ENCODE data around the gene GDPD4.

GDPD4 gene

GRCh38 chr11:77283101-77283500 is 18.4 kb downstream of the GDPD4 start:
- Histone ChIP-seq H3K4me1 (ENCODE audit: insufficient read depth, low read length) (no peaks in the 10 kb centered on the region), H3K9me3 (ENCODE audit: control insufficient read depth, insufficient read depth, low read length) (no peaks in the 10 kb centered on the region; the same call in 1 of the 2 replicates), H3K9ac (ENCODE audit: low read depth, low read length) (no peak overlapping the region), H3K36me3 (ENCODE audit: insufficient read depth, low read length) (no peaks in the 10 kb centered on the region)

- Histone ChIP-seq H3K9me3 (ENCODE audit: control insufficient read depth, insufficient read depth, low read length) (no peaks in the 10 kb centered on the region; the same call in 1 of the 2 replicates), H3K4me1 (ENCODE audit: insufficient read depth, low read length) (no peaks in the 10 kb centered on the region), H3K36me3 (ENCODE audit: insufficient read depth, low read length) (no peaks in the 10 kb centered on the region), H3K9ac (ENCODE audit: low read depth, low read length) (no peak overlapping the region)
These were observed 22.6 kb downstream of the GDPD4 start for GRCh38 chr11:77278595-77279506.

- H3K36me3 ChIP-seq (ENCODE audit: insufficient read depth, low read length), result no peaks in the 10 kb centered on the region
These were observed 25.2 kb downstream of the GDPD4 start for GRCh38 chr11:77276271-77276670.

GRCh38 chr11:77270921-77271320 is 30.6 kb downstream of the GDPD4 start:
- H3K9ac ChIP-seq (ENCODE audit: low read depth, low read length), result no peak overlapping the region
- no peaks in the 10 kb centered on the region for H3K4me1 ChIP-seq (ENCODE audit: insufficient read depth, low read length)
- H3K36me3 ChIP-seq (ENCODE audit: insufficient read depth, low read length), result no peaks in the 10 kb centered on the region
- H3K9me3 ChIP-seq (ENCODE audit: control insufficient read depth, insufficient read depth, low read length), result no peaks in the 10 kb centered on the region

More at GRCh38 chr11:77276271-77276670, 25.2 kb downstream of the GDPD4 start:
- Histone ChIP-seq H3K4me1 (ENCODE audit: insufficient read depth, low read length) (no peaks in the 10 kb centered on the region), H3K9me3 (ENCODE audit: control insufficient read depth, insufficient read depth, low read length) (no peaks in the 10 kb centered on the region; the same call in 1 of the 2 replicates), H3K9ac (ENCODE audit: low read depth, low read length) (no peak overlapping the region)

- no peaks in the 10 kb centered on the region for H3K4me1 ChIP-seq (ENCODE audit: insufficient read depth, low read length)
- no peak overlapping the region for H3K9ac ChIP-seq (ENCODE audit: low read depth, low read length)
- no peaks in the 10 kb centered on the region for H3K9me3 ChIP-seq (ENCODE audit: control insufficient read depth, insufficient read depth, low read length)
- H3K36me3 ChIP-seq (ENCODE audit: insufficient read depth, low read length), result no peaks in the 10 kb centered on the region
These were observed 31.9 kb downstream of the GDPD4 start for GRCh38 chr11:77269484-77270123.

- Histone ChIP-seq H3K9me3 (ENCODE audit: control insufficient read depth, insufficient read depth, low read length) (no peaks in the 10 kb centered on the region), H3K4me1 (ENCODE audit: insufficient read depth, low read length) (no peaks in the 10 kb centered on the region), H3K36me3 (ENCODE audit: insufficient read depth, low read length) (no peaks in the 10 kb centered on the region), H3K9ac (ENCODE audit: low read depth, low read length) (no peak overlapping the region)
These were observed 33.5 kb downstream of the GDPD4 start for GRCh38 chr11:77267962-77268361.

- Histone ChIP-seq H3K9me3 (ENCODE audit: control insufficient read depth, insufficient read depth, low read length) (no peaks in the 10 kb centered on the region), H3K9ac (ENCODE audit: low read depth, low read length) (no peak overlapping the region), H3K4me1 (ENCODE audit: insufficient read depth, low read length) (no peaks in the 10 kb centered on the region), H3K36me3 (ENCODE audit: insufficient read depth, low read length) (no peaks in the 10 kb centered on the region)
These were observed 34.7 kb downstream of the GDPD4 start for GRCh38 chr11:77266766-77267165.

GRCh38 chr11:77262803-77263202 is 38.7 kb downstream of the GDPD4 start:
- Histone ChIP-seq H3K36me3 (ENCODE audit: insufficient read depth, low read length) (no peaks in the 10 kb centered on the region), H3K4me1 (ENCODE audit: insufficient read depth, low read length) (no peaks in the 10 kb centered on the region), H3K9ac (ENCODE audit: low read depth, low read length) (no peak overlapping the region), H3K9me3 (ENCODE audit: control insufficient read depth, insufficient read depth, low read length) (no peaks in the 10 kb centered on the region)

- no peaks in the 10 kb centered on the region for H3K9me3 ChIP-seq (ENCODE audit: control insufficient read depth, insufficient read depth, low read length)
- H3K4me1 ChIP-seq (ENCODE audit: insufficient read depth, low read length), result no peaks in the 10 kb centered on the region
- no peak overlapping the region for H3K9ac ChIP-seq (ENCODE audit: low read depth, low read length)
- H3K36me3 ChIP-seq (ENCODE audit: insufficient read depth, low read length), result no peaks in the 10 kb centered on the region
These were observed 41.8 kb downstream of the GDPD4 start for GRCh38 chr11:77259641-77260040.

GRCh38 chr11:77253690-77254089 is 47.8 kb downstream of the GDPD4 start:
- Histone ChIP-seq H3K4me1 (ENCODE audit: insufficient read depth, low read length) (no peaks in the 10 kb centered on the region), H3K9me3 (ENCODE audit: control insufficient read depth, insufficient read depth, low read length) (no peaks in the 10 kb centered on the region), H3K9ac (ENCODE audit: low read depth, low read length) (no peak overlapping the region), H3K36me3 (ENCODE audit: insufficient read depth, low read length) (no peaks in the 10 kb centered on the region)

- H3K9me3 ChIP-seq (ENCODE audit: control insufficient read depth, insufficient read depth, low read length), result no peaks in the 10 kb centered on the region
- H3K36me3 ChIP-seq (ENCODE audit: insufficient read depth, low read length), result no peaks in the 10 kb centered on the region
- no peak overlapping the region for H3K9ac ChIP-seq (ENCODE audit: low read depth, low read length)
- H3K4me1 ChIP-seq (ENCODE audit: insufficient read depth, low read length), result no peaks in the 10 kb centered on the region
These were observed 48.8 kb downstream of the GDPD4 start for GRCh38 chr11:77252555-77253270.

- H3K36me3 ChIP-seq (ENCODE audit: insufficient read depth, low read length), result no peaks in the 10 kb centered on the region
- no peak overlapping the region for H3K9ac ChIP-seq (ENCODE audit: low read depth, low read length)
- H3K9me3 ChIP-seq (ENCODE audit: control insufficient read depth, insufficient read depth, low read length), result no peaks in the 10 kb centered on the region
- H3K4me1 ChIP-seq (ENCODE audit: insufficient read depth, low read length), result no peaks in the 10 kb centered on the region
These were observed 50.4 kb downstream of the GDPD4 start for GRCh38 chr11:77250881-77251640.

GRCh38 chr11:77249427-77249826 is 52.1 kb downstream of the GDPD4 start:
- H3K4me1 ChIP-seq (ENCODE audit: insufficient read depth, low read length), result no peaks in the 10 kb centered on the region
- no peak overlapping the region for H3K9ac ChIP-seq (ENCODE audit: low read depth, low read length)
- H3K9me3 ChIP-seq (ENCODE audit: control insufficient read depth, insufficient read depth, low read length), result no peaks in the 10 kb centered on the region
- H3K36me3 ChIP-seq (ENCODE audit: insufficient read depth, low read length), result no peaks in the 10 kb centered on the region
